Lung (tissue), 12 donors: Measurements from ENCODE around the gene MED28. TPM values are rescaled to one million over a fixed set of nuclear protein-coding genes. Genes with fewer than 3 reads are reported as not detected.

ENCODE experiments used
- ATAC-seq: fragments of 200-7000 bp; cut with Tn5 transposase; one replicate; pipeline ENCODE4 v1.9.1; 2020; ENCODE audit warnings: moderate number of reproducible peaks; ENCODE audit not compliant: insufficient read depth, low FRiP score
- DNase-seq, 3 donors: peaks; one replicate each; pipeline ENCODE4 v3.0.0-alpha.2; 2013 to 2017
- H3K27ac ChIP-seq, 2 donors: one replicate each; pipeline ENCODE4 v1.5.1; 2013; ENCODE audit warnings: mild to moderate bottlenecking in 2 of 2, moderate library complexity in 2 of 2, control low read depth in 1 of 2, inconsistent platforms in 1 of 2, low read depth in 1 of 2, low read length in 1 of 2
- H3K27me3 ChIP-seq, 3 donors: one replicate each; pipeline ENCODE4 v1.5.1; 2013; ENCODE audit warnings: low read length in 2 of 3; ENCODE audit not compliant: control insufficient read depth in 3 of 3, insufficient read depth in 3 of 3
- H3K36me3 ChIP-seq, 4 donors: one replicate each; pipeline ENCODE4 v1.5.1; 2013; ENCODE audit warnings: low read length in 4 of 4, mild to moderate bottlenecking in 1 of 4, moderate library complexity in 1 of 4; ENCODE audit not compliant: control insufficient read depth in 4 of 4, insufficient read depth in 4 of 4
- H3K4me1 ChIP-seq, 5 donors: one replicate each; pipeline ENCODE4 v1.5.1; 2013; ENCODE audit warnings: low read length in 5 of 5, mild to moderate bottlenecking in 2 of 5, moderate library complexity in 1 of 5; ENCODE audit not compliant: control insufficient read depth in 5 of 5, insufficient read depth in 5 of 5
- H3K4me3 ChIP-seq: one replicate; pipeline ENCODE4 v1.5.1; 2013; ENCODE audit warnings: mild to moderate bottlenecking, control low read depth, moderate library complexity
- H3K9ac ChIP-seq, 2 donors: one replicate each; pipeline ENCODE4 v1.5.1; 2013; ENCODE audit warnings: low read length in 2 of 2, control low read depth in 1 of 2; ENCODE audit not compliant: insufficient read depth in 1 of 2
- H3K9me3 ChIP-seq, 4 donors: one replicate each; pipeline ENCODE4 v1.5.1; 2013; ENCODE audit warnings: low read length in 3 of 4, mild to moderate bottlenecking in 1 of 4, moderate library complexity in 1 of 4; ENCODE audit not compliant: control insufficient read depth in 4 of 4, insufficient read depth in 3 of 4
- WGBS, 2 donors: extraction: QIAGEN DNeasy Blood & Tissue Kit; methylation state at CpG; one replicate each; pipeline ENCODE4 v1.1.7; 2013; 5-methylcytosine and 5-hydroxymethylcytosine counted together
- polyA plus RNA-seq, 2 donors: library from polyadenylated mRNA; stranded (reverse); fragments of 200-250 nt; gene quantifications; one replicate each; pipeline ENCODE4 v1.2.1, GENCODE V29; 2013
- total RNA-seq, 2 donors: library from RNA; depleted of rRNA in 1 of 2; stranded (reverse); fragments of >200 nt in 1 of 2; gene quantifications; one replicate each; pipeline ENCODE4 v1.2.1, GENCODE V29; 2014 to 2021
- TF ChIP-seq, protein P1 (sequence below): IDR thresholded peaks from 2 replicates; pipeline ENCODE4 v1.5.1; 2012; ENCODE audit warnings: mild to moderate bottlenecking; ENCODE audit errors: control extremely low read depth, extremely low read depth
- donor health status: control.
- donor health status: control.
- donor health status: Bipolar disorder and iron deficiency.
- donor health status: healthy.
- donor health status: DM: yes; HTN: yes; CAD: no.

The MED28 gene
- total and polyA plus RNA-seq, 4 donors = 10.8 to 45.9 (median 33.1) TPM

DNA sequence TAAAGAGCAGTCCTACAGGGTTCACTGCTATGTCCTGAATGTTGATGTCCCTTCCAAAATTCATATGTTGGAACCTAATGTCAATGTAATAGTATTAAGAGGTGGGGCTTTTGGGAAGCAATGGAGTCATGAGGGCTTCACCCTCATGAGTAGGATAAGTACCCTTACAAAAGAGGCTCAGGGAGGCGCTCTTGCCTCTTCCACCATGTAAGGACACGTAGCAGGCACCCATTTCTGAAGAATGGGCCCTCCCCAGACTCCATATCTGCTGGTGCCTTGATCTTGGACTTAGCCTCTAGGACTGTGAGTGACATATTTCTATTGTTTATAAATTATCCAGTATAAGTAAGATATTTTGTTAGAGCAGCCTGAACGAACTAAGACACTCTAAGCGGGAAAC is 15.8 kb downstream of the MED28 start:
- DNase-seq = no peak
- H3K27ac ChIP-seq = no peak overlapping the region
- WGBS, 2 donors = 91 to 99% methylated on average over 4 of the region's 4 CpGs
- H3K4me1 ChIP-seq = no peaks in the 10 kb centered on the region
- no peaks in the 10 kb centered on the region for H3K9me3 ChIP-seq
- TF ChIP-seq, protein P1, sequence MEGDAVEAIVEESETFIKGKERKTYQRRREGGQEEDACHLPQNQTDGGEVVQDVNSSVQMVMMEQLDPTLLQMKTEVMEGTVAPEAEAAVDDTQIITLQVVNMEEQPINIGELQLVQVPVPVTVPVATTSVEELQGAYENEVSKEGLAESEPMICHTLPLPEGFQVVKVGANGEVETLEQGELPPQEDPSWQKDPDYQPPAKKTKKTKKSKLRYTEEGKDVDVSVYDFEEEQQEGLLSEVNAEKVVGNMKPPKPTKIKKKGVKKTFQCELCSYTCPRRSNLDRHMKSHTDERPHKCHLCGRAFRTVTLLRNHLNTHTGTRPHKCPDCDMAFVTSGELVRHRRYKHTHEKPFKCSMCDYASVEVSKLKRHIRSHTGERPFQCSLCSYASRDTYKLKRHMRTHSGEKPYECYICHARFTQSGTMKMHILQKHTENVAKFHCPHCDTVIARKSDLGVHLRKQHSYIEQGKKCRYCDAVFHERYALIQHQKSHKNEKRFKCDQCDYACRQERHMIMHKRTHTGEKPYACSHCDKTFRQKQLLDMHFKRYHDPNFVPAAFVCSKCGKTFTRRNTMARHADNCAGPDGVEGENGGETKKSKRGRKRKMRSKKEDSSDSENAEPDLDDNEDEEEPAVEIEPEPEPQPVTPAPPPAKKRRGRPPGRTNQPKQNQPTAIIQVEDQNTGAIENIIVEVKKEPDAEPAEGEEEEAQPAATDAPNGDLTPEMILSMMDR = no peak
- H3K27me3 ChIP-seq = no peaks in the 10 kb centered on the region
- no peak overlapping the region for H3K4me3 ChIP-seq
- peaks cover 34 to 58% (median 43%) of the 10 kb centered on the region in 4 donors for H3K36me3 ChIP-seq
- H3K9ac ChIP-seq = no peak overlapping the region
- no peak for ATAC-seq

- no peaks in the 10 kb centered on the region for H3K4me1 ChIP-seq
- no peaks in the 10 kb centered on the region for H3K9me3 ChIP-seq
- TF ChIP-seq, protein P1 = no peak
- H3K9ac ChIP-seq = no peak overlapping the region
- 98% methylated on average over 9 of the region's 9 CpGs for WGBS, 2 donors
- H3K27ac ChIP-seq = no peak overlapping the region
- no peak for DNase-seq
- H3K27me3 ChIP-seq = no peaks in the 10 kb centered on the region
- no peak for ATAC-seq
- peaks cover 15 to 38% (median 25%) of the 10 kb centered on the region in 4 donors for H3K36me3 ChIP-seq
- no peak overlapping the region for H3K4me3 ChIP-seq
Measured at GRCh38 chr4:17633600-17633999, 19.2 kb downstream of the MED28 start.

GRCh38 chr4:17635056-17635455 is 20.6 kb downstream of the MED28 start:
- 95 to 98% methylated on average over 4 of the region's 4 CpGs for WGBS, 2 donors
- peaks cover 15 to 30% (median 26%) of the 10 kb centered on the region in 4 donors for H3K36me3 ChIP-seq
- ATAC-seq (no peak), DNase-seq (no peak)
- H3K9ac ChIP-seq = no peak overlapping the region
- H3K4me3 ChIP-seq = no peak overlapping the region
- H3K9me3 ChIP-seq = no peaks in the 10 kb centered on the region
- no peaks in the 10 kb centered on the region for H3K27me3 ChIP-seq
- H3K4me1 ChIP-seq = no peaks in the 10 kb centered on the region
- TF ChIP-seq, protein P1 = no peak
- H3K27ac ChIP-seq = no peak overlapping the region

DNA sequence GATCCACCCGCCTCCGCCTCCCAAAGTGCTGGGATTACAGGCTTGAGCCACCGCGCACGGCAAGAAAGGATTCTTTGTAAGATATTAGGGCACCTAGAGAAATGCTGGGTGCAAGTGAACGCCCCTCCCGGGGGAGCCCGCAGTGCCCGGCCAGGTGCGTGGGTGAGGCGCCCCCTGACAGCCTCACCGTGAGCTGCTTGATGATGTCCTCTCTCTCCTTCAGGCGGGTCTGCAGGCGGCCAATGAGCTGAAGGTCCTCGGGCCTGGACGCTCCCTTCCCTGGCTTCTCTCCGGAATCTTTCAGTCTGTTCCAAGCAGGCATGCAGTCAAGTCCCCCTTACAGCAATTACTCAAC is 21.9 kb downstream of the MED28 start:
- Histone ChIP-seq H3K9me3 (no peaks in the 10 kb centered on the region), H3K36me3 (peaks cover 15 to 28% (median 23%) of the 10 kb centered on the region in 4 donors), H3K9ac (no peak overlapping the region), H3K4me1 (no peaks in the 10 kb centered on the region), H3K4me3 (no peak overlapping the region), H3K27me3 (no peaks in the 10 kb centered on the region), H3K27ac (no peak overlapping the region)
- no peak for ATAC-seq
- DNase-seq = no peak
- TF ChIP-seq, protein P1 = no peak
- 92 to 96% methylated on average over 17 of the region's 17 CpGs for WGBS, 2 donors
